NCI-H1436 treated with DMSO at 0.1 percent for 48 hours (cell line): ENCODE data around the gene TEC.
"Not testable (repeated sequence)": the region's sequence is repeated elsewhere in the genome, so short reads cannot be mapped to it uniquely, and the experiment has no call there.

Experiments used
- DNase-seq: peaks from one replicate; lab custom pipeline; 2025; lab: John Stamatoyannopoulos, UW

The TEC gene

DNA sequence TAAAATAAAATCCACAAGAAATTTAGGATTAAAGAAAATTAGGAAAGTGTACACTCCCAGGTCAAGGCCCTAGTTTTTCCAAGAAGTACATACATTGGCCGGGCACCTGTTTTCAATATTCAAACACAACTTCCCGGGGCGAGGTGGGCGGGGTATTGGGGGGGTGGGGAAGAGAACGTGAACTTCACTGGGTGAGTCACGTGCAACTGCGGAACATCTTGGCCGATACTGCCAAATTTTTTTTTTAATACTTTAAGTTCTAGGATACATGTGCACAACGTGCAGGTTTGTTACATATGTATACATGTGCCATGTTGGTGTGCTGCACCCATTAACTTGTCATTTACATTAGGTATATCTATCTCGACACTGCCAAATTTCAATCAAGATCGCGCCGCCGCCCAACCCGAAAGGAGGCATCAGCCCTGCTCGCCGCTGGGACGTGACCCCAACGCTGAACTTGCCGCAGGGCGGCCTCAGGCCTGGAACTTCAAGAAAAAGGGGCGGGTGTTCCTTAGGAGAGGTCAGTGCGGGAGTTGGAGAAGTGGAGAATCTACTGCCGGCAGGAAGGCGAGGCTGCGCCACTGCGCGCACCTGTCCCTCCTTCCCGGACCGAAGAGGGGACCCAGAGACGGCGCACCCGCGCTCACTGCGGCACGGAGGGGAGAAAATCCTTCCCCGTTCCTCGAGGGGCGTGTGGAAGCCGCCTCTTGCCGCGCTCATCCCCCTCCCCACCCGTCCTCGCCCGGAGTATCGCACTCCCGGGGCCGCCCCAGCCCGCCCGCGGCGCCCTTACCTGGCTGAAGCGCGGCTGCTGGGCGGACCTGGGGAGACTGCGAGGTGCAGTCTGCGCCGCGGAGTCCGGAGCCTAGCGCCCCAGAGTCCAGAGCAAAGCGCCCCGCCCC is at the start of gene TEC:
Gene TEC (minus strand): TSS at position 883 of the 905 bp plus-strand sequence. CDS start 41,224 bp downstream, outside the sequence.
- DNase-seq, result no peak

DNA sequence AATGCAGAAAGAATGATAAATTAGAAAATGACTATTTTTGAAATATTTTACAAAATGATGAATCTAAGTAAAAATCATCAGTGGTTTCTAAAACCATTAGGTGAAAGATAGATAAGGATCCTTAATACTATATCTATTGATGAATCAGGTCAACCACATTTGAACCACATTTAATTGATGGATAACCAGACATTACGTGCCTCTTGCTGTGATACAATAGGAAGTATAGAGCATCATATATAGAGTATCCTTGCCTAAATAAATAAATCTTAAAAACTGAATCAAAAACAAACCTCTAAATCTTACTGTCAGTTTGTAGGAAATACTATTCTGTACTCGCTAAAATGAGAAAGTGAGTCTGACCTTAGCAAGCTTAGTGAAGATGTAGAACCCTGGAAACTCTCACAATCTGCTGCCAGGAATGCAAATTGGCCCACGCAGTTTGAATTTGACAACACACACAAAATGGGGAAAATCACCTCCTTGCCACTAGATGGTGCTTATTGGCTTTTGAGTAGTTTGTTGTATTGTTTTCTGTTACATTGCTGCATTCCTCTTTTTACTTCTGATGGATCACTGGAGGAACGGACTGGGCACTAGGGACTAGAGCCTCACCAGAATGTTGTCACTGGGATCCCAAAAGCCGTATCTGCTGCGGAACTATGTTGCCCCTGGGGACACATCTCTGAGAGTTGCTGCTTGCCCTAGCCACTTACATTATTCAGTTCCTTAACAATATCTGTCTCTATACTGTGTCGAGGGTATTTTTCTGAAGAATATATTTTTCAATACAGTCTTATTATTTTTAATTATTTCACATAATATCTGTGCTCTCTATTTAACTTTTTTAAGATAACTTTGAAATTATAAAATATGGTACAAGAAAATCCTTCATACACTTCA is 46.3 kb upstream of the TEC start:
- DNase-seq, result peak; percentile 14

DNA sequence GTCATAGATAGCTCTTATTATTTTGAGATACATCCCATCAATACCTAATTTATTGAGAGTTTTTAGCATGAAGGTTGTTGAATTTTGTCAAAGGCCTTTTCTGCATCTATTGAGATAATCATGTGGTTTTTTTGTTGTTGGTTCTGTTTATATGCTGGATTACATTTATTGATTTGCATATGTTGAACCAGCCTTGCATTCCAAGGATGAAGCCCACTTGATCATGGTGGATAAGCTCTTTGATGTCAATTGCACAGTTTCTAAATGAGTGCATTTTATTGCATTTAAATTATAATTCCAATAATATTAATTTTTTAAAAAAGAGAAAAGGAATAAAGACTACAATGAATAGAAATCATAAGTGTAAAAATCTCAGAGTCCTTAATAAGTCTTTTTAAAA is 45.1 kb upstream of the TEC start:
- DNase-seq, result not testable (repeated sequence)

DNA sequence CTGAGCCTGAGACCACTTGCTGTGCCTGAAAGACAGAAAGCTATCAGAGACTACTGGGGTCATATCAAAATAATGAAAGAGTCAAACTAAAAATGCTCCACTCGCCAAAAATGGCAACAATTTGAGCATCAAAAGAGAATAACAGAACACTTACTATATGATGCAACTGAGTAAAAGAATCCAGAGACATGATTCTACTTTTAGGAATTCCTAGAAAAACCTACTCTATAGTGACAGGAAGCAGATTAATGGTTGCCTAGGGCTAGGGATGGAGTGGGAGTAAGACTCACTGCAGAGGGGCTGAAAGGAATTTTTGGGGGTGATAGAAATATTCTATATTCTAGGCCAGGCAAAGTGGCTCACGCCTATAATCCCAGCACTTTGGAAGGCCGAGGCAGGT is 42.3 kb upstream of the TEC start:
- DNase-seq, result no peak

DNA sequence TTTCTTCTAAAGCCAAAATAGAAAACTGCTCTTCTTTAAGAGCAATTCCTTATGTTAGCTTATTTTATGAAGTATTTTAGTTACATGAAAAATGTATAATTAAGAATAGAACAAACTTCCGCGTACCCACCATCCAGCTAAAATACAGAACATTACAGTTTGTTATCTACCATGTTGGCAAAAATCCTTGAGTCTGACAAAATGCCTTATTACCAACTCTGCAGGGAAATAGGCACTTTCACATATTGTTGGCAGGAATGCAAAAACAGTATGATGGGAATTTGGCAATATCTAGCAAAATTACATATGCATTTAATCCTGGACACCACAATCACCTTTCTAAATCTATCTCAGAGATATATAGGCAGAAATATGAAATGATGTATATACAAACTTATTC is 39.3 kb upstream of the TEC start:
- no peak for DNase-seq

GRCh38 chr4:48307528-48307927 is 37.9 kb upstream of the TEC start:
- no peak for DNase-seq

- DNase-seq, result no peak
Measured at GRCh38 chr4:48305508-48305907, 35.9 kb upstream of the TEC start.

- no peak for DNase-seq
Measured at GRCh38 chr4:48300004-48300403, 30.4 kb upstream of the TEC start.

GRCh38 chr4:48299560-48299959 is 29.9 kb upstream of the TEC start:
- no peak for DNase-seq

DNA sequence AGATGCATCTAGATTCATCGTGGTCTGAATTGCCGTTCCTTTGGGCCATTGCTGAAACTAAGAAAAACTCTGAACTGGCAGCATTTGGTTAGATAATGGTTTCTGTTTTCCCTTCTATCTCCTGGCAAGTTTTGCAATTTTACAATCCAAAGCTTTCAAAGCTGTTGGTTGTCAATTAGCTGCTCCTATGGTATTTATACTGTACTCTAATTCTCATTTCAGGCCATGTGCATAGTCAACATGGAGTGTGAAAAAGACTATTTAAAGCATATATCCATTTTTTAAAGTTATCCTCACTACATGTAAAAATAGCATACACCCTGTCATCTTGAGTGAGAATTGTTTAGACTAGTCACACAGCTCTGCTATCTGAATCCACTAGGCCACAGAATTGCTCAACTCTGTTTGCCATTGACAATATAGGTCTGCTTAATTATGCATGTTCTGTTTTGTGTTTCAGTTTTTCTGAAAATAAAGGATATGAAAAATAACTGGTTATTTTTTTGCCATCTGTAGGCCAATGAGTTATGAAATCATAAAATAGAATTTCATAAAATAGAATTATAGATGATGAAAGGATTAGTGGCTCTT is 27.7 kb upstream of the TEC start:
- no peak for DNase-seq

DNA sequence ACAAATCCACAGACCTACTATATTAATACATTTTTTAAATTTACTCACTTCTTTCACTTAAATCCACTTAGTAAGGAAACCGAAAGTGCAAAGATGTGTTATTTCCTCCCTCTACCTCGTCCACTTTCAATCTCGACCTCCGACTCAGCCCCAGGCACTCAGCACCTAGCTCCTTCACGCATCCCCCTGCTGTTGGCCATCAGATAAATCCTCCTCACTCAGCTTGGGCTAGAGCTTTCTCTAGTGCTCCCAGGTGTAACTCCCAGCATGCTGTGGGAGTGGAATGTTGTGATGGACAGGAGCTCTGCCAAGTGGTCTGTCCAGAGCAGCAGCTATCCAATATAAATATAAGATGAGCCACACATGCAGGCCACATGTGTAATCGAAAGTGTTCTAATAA is 26.7 kb upstream of the TEC start:
- DNase-seq, result no peak

DNA sequence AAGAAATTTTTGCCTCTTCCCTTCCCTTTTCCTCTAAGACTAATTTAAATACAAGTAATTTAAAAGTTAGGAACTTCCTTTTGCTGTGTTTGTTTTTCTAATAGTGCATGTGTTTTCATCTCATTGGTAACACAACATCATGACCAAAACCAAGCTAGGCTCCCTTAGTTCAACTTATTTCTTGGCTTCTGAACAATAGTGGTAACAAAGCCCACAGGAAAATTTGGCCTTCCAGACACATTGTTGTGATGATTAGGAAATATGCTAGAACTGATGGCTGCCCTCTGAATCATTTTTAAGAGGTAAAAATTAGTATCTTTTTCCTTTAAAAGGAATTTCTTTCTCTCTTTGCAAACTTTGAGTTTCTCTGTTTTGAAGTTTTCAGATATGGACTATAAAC is 25.5 kb upstream of the TEC start:
- DNase-seq, result no peak

- not testable (repeated sequence) for DNase-seq
Measured at GRCh38 chr4:48292218-48292790, 22.7 kb upstream of the TEC start.

- DNase-seq, result no peak
Measured at GRCh38 chr4:48290146-48290772, 20.6 kb upstream of the TEC start.

- not testable (repeated sequence) for DNase-seq
Measured at GRCh38 chr4:48286060-48286459, 16.4 kb upstream of the TEC start.

DNA sequence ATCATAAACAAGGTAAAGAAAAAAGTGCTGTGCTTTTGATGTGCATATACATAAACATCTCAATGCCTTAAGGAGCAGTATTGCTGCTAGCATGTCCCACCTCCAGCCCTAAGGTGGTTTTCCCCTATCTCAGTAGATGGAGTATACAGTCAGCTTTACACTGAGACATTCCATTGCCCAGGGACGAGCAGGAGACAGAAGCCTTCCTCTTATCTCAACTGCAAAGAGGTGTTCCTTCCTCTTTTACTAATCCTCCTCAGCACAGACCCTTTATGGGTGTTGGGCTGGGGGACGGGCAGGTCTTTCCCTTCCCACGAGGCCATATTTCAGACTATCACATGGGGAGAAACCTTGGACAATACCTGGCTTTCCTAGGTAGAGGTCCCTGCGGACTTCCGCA is 16.0 kb upstream of the TEC start:
- not testable (repeated sequence) for DNase-seq

GRCh38 chr4:48275686-48276085 is 6.0 kb upstream of the TEC start:
- DNase-seq, result no peak

- DNase-seq, result peak; percentile 1
Measured at GRCh38 chr4:48275247-48275646, 5.6 kb upstream of the TEC start.

- no peak for DNase-seq
Measured at GRCh38 chr4:48271626-48272025, 2.0 kb upstream of the TEC start.

DNA sequence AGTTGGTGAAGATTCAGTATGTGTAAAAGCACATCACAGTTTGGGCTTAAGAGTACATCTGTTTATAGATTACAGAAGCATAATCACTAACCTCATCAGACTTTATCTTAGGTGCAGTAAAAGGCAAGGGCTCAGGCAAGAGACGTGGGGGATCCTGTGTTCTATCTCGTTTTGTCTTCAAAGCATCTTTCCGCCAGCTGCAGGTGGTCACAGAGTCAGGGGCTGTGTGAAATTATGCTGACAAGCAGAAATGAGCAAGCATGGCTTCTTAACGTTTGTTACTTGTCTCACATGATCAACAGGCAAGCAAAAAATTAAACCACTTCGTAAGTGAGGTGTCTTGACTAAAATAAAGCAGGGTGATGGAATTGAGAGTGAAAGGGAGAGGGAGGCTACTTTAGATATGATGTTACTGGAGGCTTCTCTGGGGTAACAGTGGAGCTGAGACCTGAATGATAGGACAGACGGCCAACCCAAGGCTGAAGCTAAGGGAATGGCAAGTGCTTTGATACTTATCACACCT is 1.4 kb upstream of the TEC start:
- no peak for DNase-seq

GRCh38 chr4:48270523-48270897 is 872 bp upstream of the TEC start:
- DNase-seq, result no peak
